Fibroblast of skin of left biceps (primary cell): Measurements from ENCODE around the gene SMPD2.

Experiments used
- DNase-seq, 2 experiments: peaks; one replicate each; pipeline ENCODE4 v3.0.0-alpha.2; 2013; ENCODE audit warnings: low read depth in 2 of 2

The SMPD2 gene

GRCh38 chr6:109440331-109441068 is at the start of gene SMPD2, which contains the start of gene PPIL6:
TSS of gene SMPD2 (plus strand) at chr6:109440724. CDS start at chr6:109441122, 398 bp downstream.
TSS of gene PPIL6 (minus strand) at chr6:109440628. CDS start at chr6:109440590, 38 bp downstream.
- peak; percentile 75 to 76 for DNase-seq

GRCh38 chr6:109393157-109393885 is 47.2 kb upstream of the SMPD2 start:
- DNase-seq, result no peak

- no peak for DNase-seq
Measured at GRCh38 chr6:109393886-109394281, 46.6 kb upstream of the SMPD2 start.

GRCh38 chr6:109396046-109396718 is 44.3 kb upstream of the SMPD2 start:
- DNase-seq, result no peak

GRCh38 chr6:109397020-109397419 is 43.5 kb upstream of the SMPD2 start:
- no peak for DNase-seq

GRCh38 chr6:109406196-109406595 is 34.3 kb upstream of the SMPD2 start:
- DNase-seq, result no peak

- DNase-seq, result no peak
Measured at GRCh38 chr6:109411034-109411433, 29.5 kb upstream of the SMPD2 start.

GRCh38 chr6:109417646-109418045 is 22.9 kb upstream of the SMPD2 start:
- no peak for DNase-seq

GRCh38 chr6:109420751-109421150 is 19.8 kb upstream of the SMPD2 start:
- DNase-seq, result no peak

- no peak for DNase-seq
Measured at GRCh38 chr6:109421184-109421583, 19.3 kb upstream of the SMPD2 start.

- DNase-seq, result no peak
Measured at GRCh38 chr6:109424946-109425345, 15.6 kb upstream of the SMPD2 start.

- DNase-seq, result peak; percentile 28 to 42
Measured at GRCh38 chr6:109428889-109429477, 11.5 kb upstream of the SMPD2 start.

- DNase-seq, result no peak
Measured at GRCh38 chr6:109429496-109429895, 11.0 kb upstream of the SMPD2 start.

- no peak for DNase-seq
Measured at GRCh38 chr6:109434456-109434855, 6.1 kb upstream of the SMPD2 start.

GRCh38 chr6:109436041-109436440 is 4.5 kb upstream of the SMPD2 start:
- DNase-seq, result no peak

GRCh38 chr6:109441069-109441816 is 719 bp downstream of the SMPD2 start:
- no peak for DNase-seq

- DNase-seq, result no peak
Measured at GRCh38 chr6:109442393-109442924, 1.9 kb downstream of the SMPD2 start.

- DNase-seq, result no peak
Measured at GRCh38 chr6:109443425-109443950, 3.0 kb downstream of the SMPD2 start.

GRCh38 chr6:109445382-109445781 is 4.9 kb downstream of the SMPD2 start:
- no peak for DNase-seq

- DNase-seq, result no peak
Measured at GRCh38 chr6:109446072-109446471, 5.5 kb downstream of the SMPD2 start.

- DNase-seq, result no peak
Measured at GRCh38 chr6:109446541-109446940, 6.0 kb downstream of the SMPD2 start.
